Fibroblast of lung (primary cell): ENCODE measurements around the gene PAQR7. TPM values are rescaled to one million over a fixed set of nuclear protein-coding genes. Genes with fewer than 3 reads are reported as not detected.

Experiments
- DNase-seq, 2 donors: peaks; one replicate each; pipeline versions ENCODE4 v3.0.0 to v3.0.0-alpha.2; 2010; ENCODE audit warnings: low read depth in 2 of 2
- H2AFZ ChIP-seq: 2 replicates; pipeline ENCODE4 v1.5.1; 2012; ENCODE audit warnings: low read length, control low read depth, inconsistent platforms
- H3K27ac ChIP-seq: 2 replicates; pipeline ENCODE4 v1.5.1; 2011; ENCODE audit warnings: low read length, control low read depth; ENCODE audit not compliant: insufficient read depth
- H3K27me3 ChIP-seq: 2 replicates; pipeline ENCODE4 v1.5.1; 2011; ENCODE audit warnings: mild to moderate bottlenecking, low read length; ENCODE audit not compliant: control insufficient read depth, insufficient read depth
- H3K36me3 ChIP-seq: 2 replicates; pipeline ENCODE4 v1.5.1; 2011; ENCODE audit warnings: low read length; ENCODE audit not compliant: control insufficient read depth, insufficient read depth
- H3K4me1 ChIP-seq: 2 replicates; pipeline ENCODE4 v1.5.1; 2011; ENCODE audit warnings: low read length; ENCODE audit not compliant: control insufficient read depth, insufficient read depth; ENCODE audit errors: extremely low read depth
- H3K4me2 ChIP-seq: 2 replicates; pipeline ENCODE4 v1.5.1; 2011; ENCODE audit warnings: low read length, control low read depth; ENCODE audit not compliant: insufficient read depth; ENCODE audit errors: extremely low read depth
- H3K4me3 ChIP-seq, 4 experiments: fragments of 200-600 bp in 1 of 4; sonication (generic) in 1 of 4; replicated peaks in 1 of 4; 2 replicates each; pipeline ENCODE4 v1.5.1; 2011 to 2016; ENCODE audit warnings: low read length in 4 of 4, low read depth in 3 of 4, mild to moderate bottlenecking in 3 of 4, control low read depth in 2 of 4, inconsistent platforms in 1 of 4, mixed read lengths in 1 of 4; ENCODE audit not compliant: insufficient read depth in 1 of 4; ENCODE audit errors: control extremely low read depth in 1 of 4
- H3K79me2 ChIP-seq: 2 replicates; pipeline ENCODE4 v1.5.1; 2012; ENCODE audit warnings: mild to moderate bottlenecking, low read length, inconsistent platforms; ENCODE audit not compliant: control insufficient read depth, insufficient read depth
- H3K9ac ChIP-seq: 2 replicates; pipeline ENCODE4 v1.5.1; 2011; ENCODE audit warnings: mild to moderate bottlenecking, low read length, control low read depth; ENCODE audit not compliant: insufficient read depth
- H3K9me3 ChIP-seq: 2 replicates; pipeline ENCODE4 v1.5.1; 2012; ENCODE audit warnings: low read depth, low read length; ENCODE audit not compliant: control insufficient read depth, insufficient read depth
- H4K20me1 ChIP-seq: 2 replicates; pipeline ENCODE4 v1.5.1; 2011; ENCODE audit warnings: low read length; ENCODE audit not compliant: control insufficient read depth, insufficient read depth; ENCODE audit errors: extremely low read depth
- EZH2 ChIP-seq: IDR thresholded peaks from 2 replicates; pipeline ENCODE4 v1.5.1; 2012; ENCODE audit warnings: low read length, control low read depth, mild to moderate bottlenecking; ENCODE audit errors: missing control alignments
- polyA plus RNA-seq, 2 donors: library from polyadenylated mRNA; depleted of rRNA in 1 of 2; stranded (reverse) in 1 of 2; unstranded in 1 of 2; fragments of >200 nt; gene quantifications; 2 replicates each; pipeline ENCODE4 v1.2.1, GENCODE V29; 2011 to 2012; ENCODE audit warnings: missing spikeins in 1 of 2
- total RNA-seq: library from RNA; depleted of rRNA; stranded (reverse); fragments of >200 nt; gene quantifications from 2 replicates; pipeline ENCODE4 v1.2.1, GENCODE V29; 2014
- TF ChIP-seq, protein P1 (sequence below), 2 donors: IDR thresholded peaks in 1 of 2; conservative IDR thresholded peaks in 1 of 2; 1 replicate in 1 of 2; 2 replicates in 1 of 2; pipeline ENCODE4 v1.5.1; 2011 to 2012; ENCODE audit warnings: low read length in 2 of 2, control low read depth in 1 of 2, inconsistent platforms in 1 of 2, low read depth in 1 of 2, mild to moderate bottlenecking in 1 of 2

Gene PAQR7
- total and polyA plus RNA-seq, 2 donors (not counting 1 experiment from before 2014, with no cell fraction given): 12.8 to 15.9 TPM

DNA sequence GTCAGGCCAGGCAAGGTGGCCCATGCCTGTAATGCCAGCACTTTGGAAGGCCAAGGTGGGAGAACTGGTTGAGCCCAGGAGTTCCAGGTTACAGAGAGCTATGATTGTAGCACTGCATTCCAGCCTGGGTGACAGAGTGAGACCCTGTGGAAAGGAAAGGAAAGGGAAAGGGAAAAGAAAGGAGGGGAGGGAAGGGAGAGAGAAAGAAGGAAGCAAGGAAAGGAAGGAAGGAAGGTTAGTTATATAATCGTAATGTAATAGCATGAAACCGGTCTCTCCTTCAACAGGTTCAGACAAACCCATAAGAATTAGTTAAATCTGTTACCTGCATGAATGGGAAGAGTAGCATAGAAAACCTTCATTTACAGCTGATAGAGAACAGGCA lies 1.2 kb upstream of the PAQR7 start:
- DNase-seq: no peak

DNA sequence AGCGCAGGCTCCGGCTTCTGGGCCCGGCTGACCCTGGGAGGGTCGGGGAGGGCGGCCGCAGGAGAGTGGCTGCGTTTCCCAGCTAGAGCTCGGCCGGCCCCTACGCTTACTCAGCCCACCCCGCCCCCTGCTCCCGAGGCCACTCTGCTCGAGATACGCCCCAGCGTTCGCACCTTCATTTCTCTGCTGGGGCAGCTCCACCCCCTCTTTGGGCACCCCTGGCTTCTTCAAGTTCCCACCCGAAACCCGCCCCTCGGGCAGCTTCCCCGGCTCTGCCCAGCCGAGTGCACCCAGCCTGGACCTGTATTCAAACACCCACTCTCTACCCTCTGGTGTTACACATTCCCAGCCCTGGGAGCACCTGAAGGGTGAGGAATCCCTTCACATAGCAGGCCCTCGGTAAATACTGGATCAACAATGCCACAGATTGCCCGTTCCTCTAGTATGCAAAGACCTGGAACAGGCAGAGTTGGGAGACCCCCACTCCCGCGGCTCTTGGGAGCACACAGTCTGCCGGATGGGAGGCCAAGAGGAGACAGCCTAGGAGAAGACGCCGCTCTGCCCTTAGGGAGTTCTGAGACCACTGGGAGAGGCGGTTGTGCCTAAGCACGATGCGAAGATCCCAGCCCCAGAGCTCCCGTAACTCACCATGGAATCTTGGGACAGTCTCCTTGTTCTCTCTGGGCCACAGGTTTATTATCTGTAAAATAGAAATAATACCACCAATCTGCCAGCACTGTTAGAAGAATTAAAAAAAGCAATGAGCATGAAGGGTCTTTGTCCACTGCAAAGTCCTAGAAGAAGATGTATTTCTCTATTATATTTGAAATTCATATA lies 566 bp upstream of the PAQR7 start:
- H2AFZ ChIP-seq: peak overlapping the region; percentile 1
- DNase-seq: no peak
- no peak overlapping the region for H3K27ac ChIP-seq
- peaks cover 1% of the 10 kb centered on the region for H3K36me3 ChIP-seq
- no peaks in the 10 kb centered on the region for H3K79me2 ChIP-seq
- no peaks in the 10 kb centered on the region for H3K27me3 ChIP-seq
- peaks cover 23% of the 10 kb centered on the region for H3K4me1 ChIP-seq
- H3K9ac ChIP-seq: peak overlapping the region; percentile 55
- H3K4me2 ChIP-seq: peak overlapping the region; percentile 90
- TF ChIP-seq, protein P1, sequence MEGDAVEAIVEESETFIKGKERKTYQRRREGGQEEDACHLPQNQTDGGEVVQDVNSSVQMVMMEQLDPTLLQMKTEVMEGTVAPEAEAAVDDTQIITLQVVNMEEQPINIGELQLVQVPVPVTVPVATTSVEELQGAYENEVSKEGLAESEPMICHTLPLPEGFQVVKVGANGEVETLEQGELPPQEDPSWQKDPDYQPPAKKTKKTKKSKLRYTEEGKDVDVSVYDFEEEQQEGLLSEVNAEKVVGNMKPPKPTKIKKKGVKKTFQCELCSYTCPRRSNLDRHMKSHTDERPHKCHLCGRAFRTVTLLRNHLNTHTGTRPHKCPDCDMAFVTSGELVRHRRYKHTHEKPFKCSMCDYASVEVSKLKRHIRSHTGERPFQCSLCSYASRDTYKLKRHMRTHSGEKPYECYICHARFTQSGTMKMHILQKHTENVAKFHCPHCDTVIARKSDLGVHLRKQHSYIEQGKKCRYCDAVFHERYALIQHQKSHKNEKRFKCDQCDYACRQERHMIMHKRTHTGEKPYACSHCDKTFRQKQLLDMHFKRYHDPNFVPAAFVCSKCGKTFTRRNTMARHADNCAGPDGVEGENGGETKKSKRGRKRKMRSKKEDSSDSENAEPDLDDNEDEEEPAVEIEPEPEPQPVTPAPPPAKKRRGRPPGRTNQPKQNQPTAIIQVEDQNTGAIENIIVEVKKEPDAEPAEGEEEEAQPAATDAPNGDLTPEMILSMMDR (conservative IDR thresholded peaks at IDR 0.05 in 1 of 2, IDR thresholded peaks at IDR 0.05 in 1 of 2; ENCODE audit: low read depth in 1 of 2, low read length in 2 of 2): no peak
- no peak for TF ChIP-seq EZH2
- no peaks in the 10 kb centered on the region for H3K9me3 ChIP-seq
- no peaks in the 10 kb centered on the region for H4K20me1 ChIP-seq
- H3K4me3 ChIP-seq: peak overlapping the region; percentile 34 to 71 (median 48)

More for the DNA sequence above, 1.2 kb upstream of the PAQR7 start:
- Histone ChIP-seq H4K20me1 (no peaks in the 10 kb centered on the region), H2AFZ (no peak overlapping the region), H3K4me3 (no peak overlapping the region), H3K27me3 (no peaks in the 10 kb centered on the region), H3K36me3 (no peaks in the 10 kb centered on the region), H3K27ac (no peak overlapping the region), H3K4me1 (peaks cover 17% of the 10 kb centered on the region), H3K79me2 (no peaks in the 10 kb centered on the region), H3K9ac (no peak overlapping the region), H3K4me2 (no peak overlapping the region), H3K9me3 (no peaks in the 10 kb centered on the region)
- TF ChIP-seq, protein P1 (conservative IDR thresholded peaks at IDR 0.05 in 1 of 2, IDR thresholded peaks at IDR 0.05 in 1 of 2; ENCODE audit: low read depth in 1 of 2, low read length in 2 of 2): no peak
- no peak for TF ChIP-seq EZH2

- no peaks in the 10 kb centered on the region for H3K79me2 ChIP-seq
- H3K27me3 ChIP-seq: no peaks in the 10 kb centered on the region
- H2AFZ ChIP-seq: peak overlapping the region; percentile 40
- H3K9me3 ChIP-seq: no peaks in the 10 kb centered on the region
- no peak for DNase-seq
- peak overlapping the region; percentile 56 to 72 (median 69) for H3K4me3 ChIP-seq
- H3K36me3 ChIP-seq: peaks cover 6% of the 10 kb centered on the region
- H3K4me2 ChIP-seq: peak overlapping the region; percentile 90
- no peaks in the 10 kb centered on the region for H4K20me1 ChIP-seq
- peaks cover 23% of the 10 kb centered on the region for H3K4me1 ChIP-seq
- TF ChIP-seq, protein P1 (conservative IDR thresholded peaks at IDR 0.05 in 1 of 2, IDR thresholded peaks at IDR 0.05 in 1 of 2; ENCODE audit: low read depth in 1 of 2, low read length in 2 of 2): no peak
- TF ChIP-seq EZH2: no peak
- peak overlapping the region; percentile 55 for H3K9ac ChIP-seq
- peak overlapping the region; percentile 23 for H3K27ac ChIP-seq
These were observed 814 bp downstream of the PAQR7 start for GRCh38 chr1:25874635-25875153.
